NT2/D1 (cell line): ENCODE data around the gene GNAL.
"Not testable (repeated sequence)": the region's sequence is repeated elsewhere in the genome, so short reads cannot be mapped to it uniquely, and the experiment has no call there.

Experiments
- SUZ12 ChIP-seq: IDR thresholded peaks from 2 replicates; pipeline ENCODE4 v1.6.1; 2011; ENCODE audit not compliant: insufficient read length, insufficient read depth; ENCODE audit errors: extremely low read depth
- YY1 ChIP-seq: IDR thresholded peaks from 2 replicates; pipeline ENCODE4 v1.6.1; 2011; ENCODE audit not compliant: insufficient read length, insufficient read depth
- ZNF274 ChIP-seq: IDR thresholded peaks from 2 replicates; pipeline ENCODE4 v1.6.1; 2011; ENCODE audit warnings: mild to moderate bottlenecking, low read depth, low read length

DNA sequence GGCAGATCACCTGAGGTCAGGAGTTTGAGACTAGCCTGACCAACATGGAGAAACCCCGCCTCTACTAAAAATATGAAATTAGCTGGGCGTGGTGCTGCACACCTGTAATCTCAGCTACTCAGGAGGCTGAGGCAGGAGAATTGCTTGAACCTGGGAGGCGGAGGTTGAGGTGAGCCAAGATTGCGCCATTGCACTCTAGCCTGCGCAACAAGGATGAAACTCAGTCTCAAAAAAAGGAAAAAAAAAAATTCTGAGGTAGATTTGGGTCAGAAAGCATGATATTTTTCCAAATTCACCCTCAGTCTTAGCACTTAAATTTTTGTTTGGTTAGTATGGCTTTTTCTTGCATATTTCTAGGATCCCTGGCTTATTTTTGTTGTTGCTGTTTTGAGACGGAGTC is 165.5 kb downstream of the GNAL start:
- not testable (repeated sequence) for TF ChIP-seq YY1, ZNF274, SUZ12
